Measurements from ENCODE around the gene MDK. TPM values are rescaled to one million over a fixed set of nuclear protein-coding genes. Genes with fewer than 3 reads are reported as not detected.
A peak's percentile ranks its signal among the peaks of the same experiment; 100 is the strongest.

The MDK gene
- total RNA-seq, 1 donor from 2014 or later, result 2,040 TPM

- Mint-ChIP-seq H3K36me3 (ENCODE audit: insufficient read depth) (no peaks in the 10 kb centered on the region), H3K27me3 (peaks cover 33% of the 10 kb centered on the region), H3K4me1 (ENCODE audit: low read depth) (peaks cover 19% of the 10 kb centered on the region), H3K27ac (no peak overlapping the region), H3K4me3 (ENCODE audit: low read depth) (no peak overlapping the region), H3K9me3 (ENCODE audit: low read depth) (no peaks in the 10 kb centered on the region)
- no peak for DNase-seq (ENCODE audit: low spot score, unreplicated experiment)
- TF ChIP-seq CTCF (IDR thresholded peaks at IDR 0.05; ENCODE audit: unreplicated experiment), result no peak
Observed at GRCh38 chr11:46345131-46345597, 36.3 kb upstream of the MDK start.

- H3K4me3 Mint-ChIP-seq (ENCODE audit: low read depth), result peak overlapping the region; percentile 72
- peaks cover 19% of the 10 kb centered on the region for H3K4me1 Mint-ChIP-seq (ENCODE audit: low read depth)
- peaks cover 32% of the 10 kb centered on the region for H3K27me3 Mint-ChIP-seq
- H3K27ac Mint-ChIP-seq, result no peak overlapping the region
- H3K36me3 Mint-ChIP-seq (ENCODE audit: insufficient read depth), result no peaks in the 10 kb centered on the region
- TF ChIP-seq CTCF (IDR thresholded peaks at IDR 0.05; ENCODE audit: unreplicated experiment), result no peak
- H3K9me3 Mint-ChIP-seq (ENCODE audit: low read depth), result no peaks in the 10 kb centered on the region
- DNase-seq (ENCODE audit: low spot score, unreplicated experiment), result no peak
Observed at GRCh38 chr11:46345881-46346484, 35.5 kb upstream of the MDK start.

GRCh38 chr11:46346886-46347636, 34.4 kb upstream of the MDK start, which contains the start of gene DGKZ:
Gene DGKZ, plus strand, starts transcription at chr11:46347463. Its CDS starts 197 bp downstream, at chr11:46347660.
- peak within 1 kb of the TSS; percentile 77 for H3K4me3 Mint-ChIP-seq (ENCODE audit: low read depth)
- H3K36me3 Mint-ChIP-seq (ENCODE audit: insufficient read depth), result no peaks in the 10 kb centered on the region
- peaks cover 26% of the 10 kb centered on the region for H3K4me1 Mint-ChIP-seq (ENCODE audit: low read depth)
- peak within 1 kb of the TSS; percentile 2 for H3K27ac Mint-ChIP-seq
- H3K27me3 Mint-ChIP-seq, result peaks cover 24% of the 10 kb centered on the region
- peak; percentile 87 for TF ChIP-seq CTCF (IDR thresholded peaks at IDR 0.05; ENCODE audit: unreplicated experiment)
- DNase-seq (ENCODE audit: low spot score, unreplicated experiment), result peak; percentile 86
- no peaks in the 10 kb centered on the region for H3K9me3 Mint-ChIP-seq (ENCODE audit: low read depth)

- TF ChIP-seq CTCF (IDR thresholded peaks at IDR 0.05; ENCODE audit: unreplicated experiment), result no peak
- Mint-ChIP-seq H3K36me3 (ENCODE audit: insufficient read depth) (no peaks in the 10 kb centered on the region), H3K27ac (no peak overlapping the region), H3K4me3 (ENCODE audit: low read depth) (peak overlapping the region; percentile 77), H3K9me3 (ENCODE audit: low read depth) (no peaks in the 10 kb centered on the region), H3K4me1 (ENCODE audit: low read depth) (peaks cover 27% of the 10 kb centered on the region), H3K27me3 (peaks cover 24% of the 10 kb centered on the region)
- DNase-seq (ENCODE audit: low spot score, unreplicated experiment), result no peak
Observed at GRCh38 chr11:46347637-46348311, 33.7 kb upstream of the MDK start.

Measured in progenitor cell of endocrine pancreas (in vitro differentiated cells).